ENCODE results near the gene TMEM260. TPM values are rescaled to one million over a fixed set of nuclear protein-coding genes. Genes with fewer than 3 reads are reported as not detected.
"Not testable (repeated sequence)": the region's sequence is repeated elsewhere in the genome, so short reads cannot be mapped to it uniquely, and the experiment has no call there.

TMEM260 gene
- total and polyA plus RNA-seq, 4 donors: 8.7 to 38.9 (median 14.8) TPM

DNA sequence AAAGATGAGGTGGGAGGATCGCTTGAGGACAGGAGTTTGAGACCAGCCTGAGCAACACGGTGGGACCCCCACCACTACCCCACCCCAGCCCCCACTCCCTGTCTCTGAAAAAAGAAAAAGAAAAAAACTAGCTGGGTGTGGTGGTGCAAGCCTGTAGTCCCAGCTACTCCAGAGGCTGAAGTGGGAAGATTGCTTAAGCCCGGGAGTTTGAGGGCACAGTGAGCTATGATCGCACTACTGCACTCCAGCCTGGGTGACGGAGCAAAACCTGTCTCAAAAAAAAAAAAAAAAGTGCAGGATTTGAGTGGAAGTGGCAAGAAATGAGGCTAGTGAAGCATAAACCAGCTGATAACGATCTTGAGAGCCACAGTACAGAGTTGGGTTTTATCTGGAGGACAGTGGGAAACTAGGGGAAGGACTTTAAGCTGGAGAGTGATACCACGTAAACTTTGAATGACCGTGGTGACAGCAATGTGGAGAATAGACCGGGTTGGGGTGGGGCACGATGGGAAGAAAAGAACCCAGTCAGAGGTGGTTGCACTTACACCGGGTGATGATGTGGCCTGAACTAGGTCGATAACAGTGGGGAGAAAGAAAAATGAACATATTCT lies 85.3 kb downstream of the TMEM260 start:
- H3K9ac ChIP-seq (ENCODE audit: insufficient read depth in 1 of 2, low read length in 2 of 2): no peak overlapping the region
- H3K36me3 ChIP-seq (ENCODE audit: control insufficient read depth in 4 of 4, insufficient read depth in 4 of 4, low read length in 4 of 4): no peaks in the 10 kb centered on the region
- no peaks in the 10 kb centered on the region for H3K4me1 ChIP-seq (ENCODE audit: control insufficient read depth in 5 of 5, insufficient read depth in 5 of 5, low read length in 5 of 5)
- TF ChIP-seq, protein P1, sequence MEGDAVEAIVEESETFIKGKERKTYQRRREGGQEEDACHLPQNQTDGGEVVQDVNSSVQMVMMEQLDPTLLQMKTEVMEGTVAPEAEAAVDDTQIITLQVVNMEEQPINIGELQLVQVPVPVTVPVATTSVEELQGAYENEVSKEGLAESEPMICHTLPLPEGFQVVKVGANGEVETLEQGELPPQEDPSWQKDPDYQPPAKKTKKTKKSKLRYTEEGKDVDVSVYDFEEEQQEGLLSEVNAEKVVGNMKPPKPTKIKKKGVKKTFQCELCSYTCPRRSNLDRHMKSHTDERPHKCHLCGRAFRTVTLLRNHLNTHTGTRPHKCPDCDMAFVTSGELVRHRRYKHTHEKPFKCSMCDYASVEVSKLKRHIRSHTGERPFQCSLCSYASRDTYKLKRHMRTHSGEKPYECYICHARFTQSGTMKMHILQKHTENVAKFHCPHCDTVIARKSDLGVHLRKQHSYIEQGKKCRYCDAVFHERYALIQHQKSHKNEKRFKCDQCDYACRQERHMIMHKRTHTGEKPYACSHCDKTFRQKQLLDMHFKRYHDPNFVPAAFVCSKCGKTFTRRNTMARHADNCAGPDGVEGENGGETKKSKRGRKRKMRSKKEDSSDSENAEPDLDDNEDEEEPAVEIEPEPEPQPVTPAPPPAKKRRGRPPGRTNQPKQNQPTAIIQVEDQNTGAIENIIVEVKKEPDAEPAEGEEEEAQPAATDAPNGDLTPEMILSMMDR (IDR thresholded peaks at IDR 0.05; ENCODE audit: control extremely low read depth, extremely low read depth): no peak
- WGBS, 2 donors: 65 to 80% methylated on average over 12 of the region's 12 CpGs
- no peak overlapping the region for H3K27ac ChIP-seq (ENCODE audit: low read depth in 1 of 2, low read length in 1 of 2)
- DNase-seq (peak in 2 of 3 donors; percentile 2 to 38), ATAC-seq (ENCODE audit: insufficient read depth, low FRiP score) (peak; percentile 71)
- peaks cover 0 to 1% (median 0%) of the 10 kb centered on the region in 4 donors for H3K9me3 ChIP-seq (ENCODE audit: control insufficient read depth in 4 of 4, insufficient read depth in 3 of 4, low read length in 3 of 4)
- no peak overlapping the region for H3K4me3 ChIP-seq
- H3K27me3 ChIP-seq (ENCODE audit: control insufficient read depth in 3 of 3, insufficient read depth in 3 of 3, low read length in 2 of 3): no peaks in the 10 kb centered on the region

DNA sequence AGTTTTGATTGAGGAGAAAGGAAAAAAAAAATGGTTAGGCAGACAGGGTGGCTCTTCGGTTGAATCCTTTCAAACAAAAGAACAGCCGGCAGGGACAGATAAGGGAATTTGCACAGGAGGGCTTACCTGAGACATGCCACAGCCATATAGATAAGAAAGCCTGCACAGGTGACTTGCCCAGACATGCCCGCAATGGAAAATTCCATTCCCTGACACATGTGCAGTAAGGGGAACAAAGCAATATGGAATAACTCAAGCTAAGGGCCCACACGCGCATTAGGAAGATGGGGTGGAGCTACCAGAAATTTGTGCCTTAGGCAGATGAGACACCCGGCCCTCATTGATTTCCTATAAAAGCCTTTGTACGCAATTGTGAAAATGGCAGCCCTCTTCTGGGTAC lies 86.7 kb downstream of the TMEM260 start:
- Histone ChIP-seq H3K27ac (ENCODE audit: low read depth in 1 of 2, low read length in 1 of 2) (no peak overlapping the region), H3K36me3 (ENCODE audit: control insufficient read depth in 4 of 4, insufficient read depth in 4 of 4, low read length in 4 of 4) (no peaks in the 10 kb centered on the region), H3K9ac (ENCODE audit: insufficient read depth in 1 of 2, low read length in 2 of 2) (no peak overlapping the region), H3K9me3 (ENCODE audit: control insufficient read depth in 4 of 4, insufficient read depth in 3 of 4, low read length in 3 of 4) (peaks cover 0 to 1% (median 0%) of the 10 kb centered on the region in 4 donors), H3K4me1 (ENCODE audit: control insufficient read depth in 5 of 5, insufficient read depth in 5 of 5, low read length in 5 of 5) (no peaks in the 10 kb centered on the region), H3K4me3 (no peak overlapping the region), H3K27me3 (ENCODE audit: control insufficient read depth in 3 of 3, insufficient read depth in 3 of 3, low read length in 2 of 3) (no peaks in the 10 kb centered on the region)
- ATAC-seq (ENCODE audit: insufficient read depth, low FRiP score) (no peak), DNase-seq (no peak)
- WGBS, 2 donors: 93 to 96% methylated on average over 7 of the region's 7 CpGs
- TF ChIP-seq, protein P1 (IDR thresholded peaks at IDR 0.05; ENCODE audit: control extremely low read depth, extremely low read depth): no peak

DNA sequence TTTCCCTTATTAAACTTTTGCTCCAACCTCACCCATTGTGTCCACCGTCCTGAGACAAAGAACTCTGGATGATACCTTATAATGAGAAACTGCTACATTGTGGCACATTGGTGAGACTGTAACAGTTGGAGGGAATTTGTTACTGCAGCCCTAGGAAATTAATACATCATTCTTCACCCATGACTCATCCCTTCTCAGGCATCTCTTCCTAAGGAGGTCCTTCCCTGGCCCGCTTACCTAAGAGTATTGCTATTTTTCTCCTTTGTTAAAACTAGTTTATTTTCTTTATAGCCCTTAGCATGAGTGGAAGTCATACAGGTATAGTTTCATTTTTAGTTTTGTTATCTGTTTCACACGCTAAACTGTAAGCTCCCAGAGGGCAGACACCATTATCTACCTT lies 87.1 kb downstream of the TMEM260 start:
- H3K9me3 ChIP-seq (ENCODE audit: control insufficient read depth in 4 of 4, insufficient read depth in 3 of 4, low read length in 3 of 4): peaks cover 0 to 1% (median 0%) of the 10 kb centered on the region in 4 donors
- H3K9ac ChIP-seq (ENCODE audit: insufficient read depth in 1 of 2, low read length in 2 of 2): no peak overlapping the region
- no peaks in the 10 kb centered on the region for H3K27me3 ChIP-seq (ENCODE audit: control insufficient read depth in 3 of 3, insufficient read depth in 3 of 3, low read length in 2 of 3)
- H3K4me3 ChIP-seq: no peak overlapping the region
- ATAC-seq (ENCODE audit: insufficient read depth, low FRiP score) (no peak), DNase-seq (no peak)
- H3K4me1 ChIP-seq (ENCODE audit: control insufficient read depth in 5 of 5, insufficient read depth in 5 of 5, low read length in 5 of 5): no peaks in the 10 kb centered on the region
- TF ChIP-seq, protein P1 (IDR thresholded peaks at IDR 0.05; ENCODE audit: control extremely low read depth, extremely low read depth): no peak
- no peaks in the 10 kb centered on the region for H3K36me3 ChIP-seq (ENCODE audit: control insufficient read depth in 4 of 4, insufficient read depth in 4 of 4, low read length in 4 of 4)
- 80 to 93% methylated on average over 3 of the region's 3 CpGs for WGBS, 2 donors
- H3K27ac ChIP-seq (ENCODE audit: low read depth in 1 of 2, low read length in 1 of 2): no peak overlapping the region

DNA sequence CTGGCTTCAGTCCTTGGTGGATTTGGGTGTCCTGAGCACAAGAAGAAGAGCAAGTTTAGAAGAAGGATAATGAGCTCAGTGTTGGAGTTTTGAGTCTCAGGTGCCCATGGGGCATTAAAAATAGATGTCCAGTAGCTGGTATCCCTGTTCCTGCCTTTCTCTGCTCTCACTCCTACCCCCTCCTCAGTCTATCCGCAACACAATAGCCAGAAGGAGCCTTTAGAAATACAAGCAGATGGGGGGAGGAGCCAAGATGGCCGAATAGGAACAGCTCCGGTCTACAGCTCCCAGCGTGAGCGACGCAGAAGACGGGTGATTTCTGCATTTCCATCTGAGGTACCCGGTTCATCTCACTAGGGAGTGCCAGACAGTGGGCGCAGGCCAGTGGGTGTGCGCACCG lies 87.7 kb downstream of the TMEM260 start:
- DNase-seq; H3K27me3 ChIP-seq (ENCODE audit: control insufficient read depth in 3 of 3, insufficient read depth in 3 of 3, low read length in 2 of 3); H3K4me3 ChIP-seq; H3K4me1 ChIP-seq (ENCODE audit: control insufficient read depth in 5 of 5, insufficient read depth in 5 of 5, low read length in 5 of 5); ATAC-seq (ENCODE audit: insufficient read depth, low FRiP score); H3K27ac ChIP-seq (ENCODE audit: low read depth in 1 of 2, low read length in 1 of 2); H3K36me3 ChIP-seq (ENCODE audit: control insufficient read depth in 4 of 4, insufficient read depth in 4 of 4, low read length in 4 of 4); H3K9ac ChIP-seq (ENCODE audit: insufficient read depth in 1 of 2, low read length in 2 of 2); H3K9me3 ChIP-seq (ENCODE audit: control insufficient read depth in 4 of 4, insufficient read depth in 3 of 4, low read length in 3 of 4): not testable (repeated sequence)
- 84 to 100% methylated on average over 6 to 10 of the region's 11 CpGs for WGBS, 2 donors

Data from lung (tissue), 12 donors.